Superior temporal gyrus (tissue), 1 donor: ENCODE measurements around the gene ROCK2.
"Not testable (repeated sequence)": the region's sequence is repeated elsewhere in the genome, so short reads cannot be mapped to it uniquely, and the experiment has no call there.

Source experiments
- DNase-seq: peaks from one replicate; pipeline ENCODE4 v3.0.0-alpha.2; 2016; ENCODE audit errors: extremely low spot score

The ROCK2 gene

GRCh38 chr2:11267931-11268330 is 76.5 kb downstream of the ROCK2 start:
- no peak for DNase-seq

DNA sequence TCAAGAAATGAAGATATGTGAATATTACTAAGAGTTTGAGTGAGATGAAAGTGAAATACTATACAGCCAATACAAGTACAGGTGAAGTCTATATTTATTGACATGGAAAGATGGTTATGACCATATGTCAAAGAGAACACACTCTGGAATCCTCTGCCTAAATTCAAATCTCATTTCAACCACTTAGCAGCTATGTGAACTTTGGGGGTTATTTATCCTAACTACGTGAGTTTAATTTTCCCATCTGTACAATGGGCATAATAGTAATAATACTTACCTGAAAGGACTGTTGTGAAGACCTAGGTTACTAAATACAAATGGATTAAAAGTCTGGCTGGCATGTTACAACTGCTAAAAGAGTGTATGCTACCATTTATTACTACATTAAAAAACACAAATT is 79.6 kb downstream of the ROCK2 start:
- no peak for DNase-seq

- DNase-seq: no peak
These were observed 80.4 kb downstream of the ROCK2 start for GRCh38 chr2:11264007-11264406.

- DNase-seq: no peak
These were observed 81.3 kb downstream of the ROCK2 start for GRCh38 chr2:11263177-11263576.

DNA sequence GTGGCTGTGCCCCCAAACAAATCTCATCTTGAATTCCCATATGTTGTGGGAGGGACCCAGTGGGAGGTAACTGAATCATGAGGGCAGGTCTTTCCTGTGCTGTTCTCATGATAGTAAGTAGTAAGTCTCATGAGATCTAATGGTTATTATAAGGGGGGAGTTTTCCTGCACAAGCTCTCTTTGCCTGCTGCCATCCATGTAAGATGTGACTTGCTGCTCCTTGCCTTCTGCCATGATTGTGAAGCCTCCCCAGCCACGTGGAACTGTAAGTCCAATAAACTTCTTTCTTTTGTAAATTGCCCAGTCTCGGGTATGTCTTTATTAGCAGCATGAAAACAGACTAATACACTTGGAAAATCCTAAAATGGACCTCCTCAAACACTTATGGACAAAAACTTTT is 82.0 kb downstream of the ROCK2 start:
- DNase-seq: not testable (repeated sequence)

DNA sequence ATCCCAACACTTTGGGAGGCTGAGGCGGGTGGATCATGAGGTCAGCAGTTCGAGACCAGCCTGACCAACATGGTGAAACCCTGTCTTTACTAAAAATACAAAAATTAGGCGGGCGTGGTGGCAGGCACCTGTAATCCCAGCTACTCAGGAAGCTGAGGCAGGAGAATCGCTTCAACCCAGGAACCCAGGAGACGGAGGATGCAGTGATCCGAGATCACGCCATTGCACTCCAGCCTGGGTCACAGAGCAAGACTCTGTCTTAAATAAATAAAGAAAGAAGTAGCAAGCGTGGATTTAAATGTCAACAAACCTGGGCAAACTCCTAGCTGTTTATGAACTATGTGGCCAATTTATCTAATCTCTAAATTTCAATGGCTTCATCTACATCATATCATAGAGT is 82.9 kb downstream of the ROCK2 start:
- DNase-seq: not testable (repeated sequence)

- no peak for DNase-seq
These were observed 83.5 kb downstream of the ROCK2 start for GRCh38 chr2:11260979-11261378.

- DNase-seq: no peak
These were observed 86.5 kb downstream of the ROCK2 start for GRCh38 chr2:11257964-11258363.

GRCh38 chr2:11257078-11257477 is 87.4 kb downstream of the ROCK2 start:
- no peak for DNase-seq

DNA sequence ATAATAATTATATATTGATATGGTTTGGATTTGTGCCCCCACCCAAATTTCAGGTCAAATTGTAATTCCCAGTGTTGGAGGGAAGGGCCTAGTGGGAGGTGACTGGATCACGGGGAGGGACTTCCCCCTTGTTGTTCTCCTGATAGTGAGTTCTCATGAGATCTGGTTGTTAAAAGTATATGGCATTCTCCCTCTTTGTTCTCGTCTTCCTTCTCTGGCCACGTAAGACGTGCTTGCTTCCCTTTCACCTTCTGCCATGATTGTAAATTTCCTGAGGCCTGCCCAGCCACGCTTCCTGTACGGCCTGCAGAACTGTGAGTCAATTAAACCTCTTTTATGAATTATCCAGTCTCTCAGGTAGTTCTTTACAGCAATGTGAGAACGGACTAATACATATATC is 88.3 kb downstream of the ROCK2 start:
- no peak for DNase-seq

DNA sequence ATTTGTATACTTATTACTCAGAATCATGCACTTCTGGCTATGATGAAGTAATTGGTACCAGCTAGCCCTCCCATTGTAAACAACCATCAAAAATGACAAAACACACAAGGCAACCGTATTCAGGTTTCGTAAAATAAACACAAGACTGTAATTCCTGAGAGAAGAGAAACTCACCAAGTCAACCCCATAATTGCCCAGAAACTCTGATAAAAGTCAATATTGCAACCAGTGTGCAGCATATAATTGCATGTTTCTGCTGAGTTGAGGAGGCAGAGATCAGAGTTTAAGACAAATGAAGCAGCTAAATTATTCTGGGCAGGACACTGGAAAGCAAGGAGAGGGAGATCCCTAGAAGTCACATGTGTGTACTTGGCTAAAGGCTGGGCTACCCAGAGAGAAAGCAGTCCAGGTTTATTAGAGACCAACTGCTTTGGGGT is 90.3 kb downstream of the ROCK2 start:
- no peak for DNase-seq

DNA sequence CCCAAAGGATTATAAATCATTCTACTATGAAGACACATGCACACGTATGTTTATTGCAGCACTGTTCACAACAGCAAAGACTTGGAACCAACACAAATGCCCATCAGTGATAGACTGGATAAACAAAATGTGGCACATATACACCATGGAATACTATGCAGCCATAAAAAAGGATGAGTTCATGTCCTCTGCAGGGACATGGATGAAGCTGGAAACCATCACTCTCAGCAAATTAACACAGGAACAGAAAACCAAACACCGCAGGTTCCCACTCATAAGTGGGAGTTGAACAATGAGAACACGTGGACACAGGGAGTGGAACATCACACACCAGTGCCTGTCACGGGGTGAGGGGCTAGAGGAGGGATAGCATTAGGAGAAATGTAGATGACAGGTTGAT is 92.0 kb downstream of the ROCK2 start:
- not testable (repeated sequence) for DNase-seq

DNA sequence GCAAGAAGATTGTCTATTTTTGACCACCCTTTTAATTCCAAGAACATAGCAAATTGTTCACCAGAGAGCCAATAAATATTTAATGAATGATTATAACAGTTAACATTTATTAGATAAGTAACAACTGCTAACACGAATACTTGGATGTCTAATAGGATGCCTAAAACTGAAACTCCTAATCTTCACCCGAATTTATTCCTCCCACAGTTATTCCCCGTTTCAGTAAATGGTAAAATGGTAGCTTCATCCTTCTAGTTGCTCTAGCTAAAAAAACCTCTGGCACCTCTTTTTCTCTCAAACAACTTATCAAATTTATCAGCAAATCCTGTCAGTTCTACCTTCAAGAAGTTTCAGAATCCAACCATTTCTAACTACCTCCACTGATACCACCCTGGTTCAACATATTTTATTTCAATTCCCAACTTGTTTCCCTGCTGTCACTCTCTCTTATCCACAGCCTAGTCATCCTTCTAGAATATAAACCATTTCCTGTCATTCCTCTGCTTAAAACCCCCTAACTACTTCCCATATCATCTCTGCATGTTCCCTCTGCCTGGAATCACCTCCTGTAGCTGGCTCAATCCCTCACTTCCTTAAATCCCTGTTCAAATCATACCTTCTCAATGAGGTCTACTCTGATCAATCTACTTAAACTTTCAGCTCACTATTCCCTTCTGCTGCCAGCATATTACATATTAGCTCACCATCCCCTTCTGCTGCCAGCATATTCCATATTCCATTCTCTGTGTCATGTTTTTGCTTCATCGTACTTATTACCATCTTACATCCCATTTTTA is 93.8 kb downstream of the ROCK2 start:
- no peak for DNase-seq

DNA sequence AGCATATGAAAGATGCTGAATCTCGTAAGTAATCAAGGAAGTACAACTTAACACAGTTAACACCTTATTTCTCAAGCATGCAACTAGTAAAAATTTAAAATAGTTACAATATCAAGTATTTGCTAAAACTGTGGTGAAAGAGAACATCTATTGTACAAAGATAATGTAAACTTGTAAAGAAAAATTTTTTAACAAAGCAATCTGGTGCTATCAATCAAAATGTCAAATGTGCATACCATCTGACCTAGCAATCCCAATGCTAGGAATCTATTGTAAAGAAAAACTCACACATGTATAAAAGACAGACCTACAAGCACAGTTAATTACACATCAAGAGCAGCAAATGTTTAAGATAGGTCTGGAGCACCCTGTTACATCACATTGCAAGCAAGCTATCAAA is 99.1 kb downstream of the ROCK2 start:
- no peak for DNase-seq

GRCh38 chr2:11244091-11244826 is 100.2 kb downstream of the ROCK2 start:
- DNase-seq: no peak

GRCh38 chr2:11243512-11243911 is 100.9 kb downstream of the ROCK2 start:
- DNase-seq: no peak

DNA sequence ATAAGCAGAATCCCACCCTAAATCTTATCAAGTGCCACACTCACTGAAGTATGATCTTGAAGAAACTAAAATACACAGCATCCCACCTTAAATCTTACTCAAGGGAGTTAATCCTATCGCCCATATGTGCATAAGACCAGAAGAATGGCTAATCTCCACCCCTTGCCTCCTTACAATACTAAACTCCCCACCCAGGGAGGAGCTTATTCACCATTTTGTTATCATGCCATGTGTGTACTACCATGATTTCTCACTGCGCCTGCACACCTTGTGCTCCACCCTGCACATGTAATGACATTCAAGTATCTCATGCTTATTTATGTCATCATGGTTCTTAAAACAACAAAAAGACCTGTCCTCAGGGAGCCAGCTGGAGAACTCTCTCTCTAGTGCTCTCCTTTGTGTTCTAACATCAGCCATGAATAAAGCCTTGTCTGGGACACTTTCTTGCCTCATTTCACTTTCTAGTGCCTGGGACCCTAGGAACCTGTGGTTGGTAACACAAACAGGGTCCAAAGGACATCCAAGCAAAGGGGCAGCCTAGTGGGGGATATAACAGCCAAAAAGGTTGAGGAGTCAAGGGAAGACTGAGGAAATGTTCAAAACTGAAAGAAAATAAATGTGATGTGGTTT is 101.8 kb downstream of the ROCK2 start:
- no peak for DNase-seq

GRCh38 chr2:11241412-11242203 is 102.8 kb downstream of the ROCK2 start:
- no peak for DNase-seq

DNA sequence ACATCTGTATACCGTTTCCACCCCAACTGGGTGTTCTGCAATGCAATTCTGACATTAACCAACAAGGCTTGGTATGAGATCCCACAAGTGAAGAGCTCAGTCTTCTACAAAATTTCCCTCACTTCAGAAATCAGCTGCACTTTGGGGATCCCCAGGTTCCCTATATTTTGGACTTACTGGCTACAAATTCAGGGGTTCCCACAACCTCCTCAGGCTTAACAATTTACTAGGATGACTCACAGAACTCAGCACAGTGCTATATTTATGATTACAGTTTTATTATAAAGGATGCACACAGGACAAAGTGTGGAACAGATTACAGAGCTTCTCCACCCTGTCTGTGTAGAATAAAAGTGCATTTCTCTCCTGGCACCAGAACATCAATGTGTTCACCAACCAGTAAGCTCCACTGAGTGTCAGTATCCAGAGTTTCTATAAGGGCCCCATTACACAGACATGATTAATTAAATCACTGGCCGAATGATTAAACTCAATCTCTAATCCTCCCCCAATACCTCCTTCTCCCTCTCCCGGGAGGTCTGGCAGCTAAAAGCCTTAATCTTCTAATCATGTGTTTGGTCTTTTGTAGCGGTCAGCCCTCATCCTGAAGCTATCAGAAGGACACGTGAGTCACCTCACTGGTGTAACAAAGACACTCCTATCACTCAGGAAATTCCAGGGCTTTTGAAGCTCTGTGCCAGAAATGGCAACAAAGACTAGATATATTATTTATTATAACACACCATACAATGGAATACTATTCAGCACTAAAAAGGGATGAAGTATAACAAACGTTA is 104.6 kb downstream of the ROCK2 start:
- DNase-seq: no peak

DNA sequence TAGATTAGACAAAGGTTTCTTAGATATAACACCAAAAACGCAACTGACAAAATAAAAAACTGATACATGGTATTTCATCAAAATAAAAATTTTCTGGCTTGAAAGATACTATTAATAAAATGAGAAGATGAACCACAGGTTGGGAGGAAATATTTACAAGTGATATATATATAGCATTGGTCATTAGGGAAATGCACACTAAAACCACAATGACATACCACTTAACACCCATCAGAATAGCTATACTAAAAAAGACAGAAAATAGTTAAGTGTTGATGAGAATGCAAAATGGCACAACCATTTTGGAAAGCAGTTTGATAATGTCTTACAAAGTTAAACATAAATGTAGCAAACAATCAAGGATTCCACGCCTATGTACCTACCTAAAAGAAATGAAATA is 105.3 kb downstream of the ROCK2 start:
- no peak for DNase-seq

- no peak for DNase-seq
These were observed 107.3 kb downstream of the ROCK2 start for GRCh38 chr2:11237122-11237521.
